Measurements from ENCODE around the gene HMGN2.
"Not testable (repeated sequence)": the region's sequence is repeated elsewhere in the genome, so short reads cannot be mapped to it uniquely, and the experiment has no call there.

HMGN2 gene

DNA sequence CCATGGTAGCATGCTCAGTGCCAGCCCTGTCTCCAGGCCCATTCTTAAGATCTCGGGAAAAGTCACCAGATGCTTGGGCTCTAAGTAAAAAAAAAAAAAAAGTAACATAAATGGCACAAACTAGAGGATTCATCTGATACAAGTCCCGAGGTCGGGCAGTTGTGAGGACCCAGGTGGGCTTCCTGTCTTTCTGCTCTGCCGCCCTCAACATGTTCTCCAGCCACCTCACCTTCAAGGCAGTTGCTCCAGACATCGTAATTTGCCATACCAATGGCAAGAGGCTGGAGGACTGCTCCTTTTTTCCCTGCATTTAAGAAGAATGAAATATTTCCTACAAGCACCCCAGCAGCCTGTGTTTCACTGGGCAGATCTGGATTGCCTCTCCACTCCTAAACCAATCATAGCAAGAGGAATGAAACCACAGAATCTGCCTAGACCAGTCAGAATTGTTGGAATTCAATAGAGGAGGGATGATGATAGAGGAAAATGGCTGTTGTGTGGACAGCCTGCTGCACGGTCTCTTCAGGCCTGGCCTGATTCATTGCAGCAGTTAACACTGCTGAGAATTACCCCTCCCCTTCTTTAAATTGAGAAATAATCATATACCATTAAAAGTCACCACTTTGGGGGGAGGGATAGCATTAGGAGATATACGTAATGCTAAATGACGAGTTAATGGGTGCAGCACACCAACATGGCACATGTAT lies 5.4 kb downstream of the HMGN2 start:
- DNase-seq: no peak

DNA sequence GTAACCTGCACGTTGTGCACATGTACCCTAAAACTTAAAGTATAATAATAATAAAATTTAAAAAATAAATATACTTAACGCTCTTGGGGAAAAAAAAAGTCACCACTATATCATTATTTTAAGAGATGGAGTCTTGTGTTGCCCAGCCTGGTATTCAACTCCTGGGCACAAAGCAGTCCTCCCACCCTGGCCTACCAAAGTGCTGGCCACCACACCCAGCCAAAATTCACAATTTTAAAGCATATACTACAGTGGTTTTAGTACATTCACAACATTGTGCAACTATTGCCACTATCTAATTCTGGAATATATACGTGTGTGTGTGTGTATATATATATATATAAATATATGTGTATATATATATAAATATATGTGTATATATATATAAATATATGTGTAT lies 5.9 kb downstream of the HMGN2 start:
- no peak for DNase-seq

DNA sequence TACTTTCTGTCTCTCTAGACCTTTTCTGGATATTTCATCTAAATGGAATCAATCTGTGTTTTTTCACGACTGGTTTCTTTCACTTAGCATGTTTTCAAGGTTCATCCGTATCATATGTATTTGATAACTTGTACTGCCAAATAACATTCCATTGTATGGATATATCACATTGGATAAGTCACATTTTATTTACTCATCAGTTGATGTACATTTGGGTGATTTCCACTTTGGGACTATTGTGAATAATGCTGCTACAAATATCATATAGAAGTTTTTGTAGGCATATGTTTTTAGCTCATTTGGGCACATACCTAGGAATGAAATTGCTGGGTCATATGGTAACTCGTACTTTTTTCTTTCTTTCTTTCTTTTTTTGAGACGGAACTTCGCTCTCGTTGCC lies 6.7 kb downstream of the HMGN2 start:
- DNase-seq: no peak

DNA sequence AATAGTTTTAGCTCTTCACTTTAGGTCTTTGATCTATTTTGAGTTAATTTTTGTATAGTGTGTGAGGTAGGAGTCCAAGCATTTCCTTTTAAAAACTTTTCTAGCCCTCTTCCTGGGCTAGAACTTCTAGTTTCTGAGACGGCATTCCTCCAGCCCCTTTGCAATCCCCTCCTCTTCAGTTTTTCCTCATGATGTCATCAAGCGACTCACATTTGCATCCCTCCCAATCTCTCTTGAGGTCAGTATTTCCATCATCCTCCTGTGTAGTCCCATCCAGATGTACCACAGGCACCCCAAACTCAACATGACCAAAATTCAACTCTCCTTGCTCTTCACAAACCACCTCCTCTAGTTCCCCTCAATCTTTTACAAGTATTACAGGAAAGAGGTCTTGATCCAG lies 10.7 kb downstream of the HMGN2 start:
- DNase-seq: no peak

DNA sequence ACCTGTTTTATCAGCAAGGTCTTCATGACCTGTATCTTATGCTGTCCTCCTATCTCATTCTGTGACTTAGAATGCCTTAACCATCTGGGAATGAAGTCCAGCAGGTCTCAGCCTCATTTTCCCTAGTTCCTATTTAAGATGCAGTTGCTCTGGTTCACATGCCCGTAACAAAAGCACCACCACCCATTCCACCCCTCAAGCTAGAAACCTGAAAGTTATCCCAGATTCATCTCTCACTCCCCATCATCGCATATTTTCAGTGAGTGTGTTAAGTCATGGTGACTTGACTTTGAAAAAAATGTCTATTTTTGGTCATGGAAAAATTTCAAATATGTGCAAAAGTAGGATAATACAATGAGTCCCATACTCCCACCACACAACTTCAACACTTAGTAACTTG lies 11.7 kb downstream of the HMGN2 start:
- no peak for DNase-seq

DNA sequence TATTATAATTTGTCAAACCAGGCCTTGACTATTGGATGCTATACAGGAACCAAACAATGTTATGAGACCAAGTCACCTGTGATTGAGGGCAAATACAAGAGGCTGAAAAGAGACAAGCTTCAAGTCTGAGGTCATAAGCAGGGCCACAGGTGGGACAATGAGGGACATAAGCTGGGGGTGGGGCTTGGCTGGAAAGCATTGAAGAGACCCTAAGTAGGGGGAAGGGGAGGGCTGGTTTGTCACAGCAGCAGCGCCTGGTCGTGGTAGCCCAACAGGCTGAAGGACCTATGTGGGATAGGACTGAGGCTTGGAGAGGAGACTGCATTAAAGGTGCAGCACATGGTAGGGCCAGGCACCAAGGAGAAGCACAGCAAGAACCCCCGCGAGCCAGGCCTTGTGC lies 17.9 kb downstream of the HMGN2 start:
- DNase-seq: no peak

DNA sequence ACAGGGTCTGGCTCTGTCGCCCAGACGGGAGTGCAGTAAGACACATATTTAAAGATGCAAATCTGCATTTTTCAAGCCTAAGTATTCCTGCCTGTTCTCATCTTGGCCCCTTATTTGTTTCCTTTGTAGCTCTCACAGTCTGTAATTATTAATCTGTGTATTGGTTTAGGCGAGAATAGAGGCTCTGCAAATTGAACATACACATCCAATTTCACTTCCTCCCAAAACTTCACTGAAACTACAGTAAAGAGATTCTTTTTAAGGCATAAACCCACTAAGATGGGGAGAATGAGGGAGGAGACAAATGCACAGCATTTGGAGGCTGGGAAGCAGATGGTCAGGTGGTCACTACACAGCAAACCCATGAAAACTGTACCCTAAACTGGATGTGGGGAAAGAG lies 21.0 kb downstream of the HMGN2 start:
- no peak for DNase-seq

DNA sequence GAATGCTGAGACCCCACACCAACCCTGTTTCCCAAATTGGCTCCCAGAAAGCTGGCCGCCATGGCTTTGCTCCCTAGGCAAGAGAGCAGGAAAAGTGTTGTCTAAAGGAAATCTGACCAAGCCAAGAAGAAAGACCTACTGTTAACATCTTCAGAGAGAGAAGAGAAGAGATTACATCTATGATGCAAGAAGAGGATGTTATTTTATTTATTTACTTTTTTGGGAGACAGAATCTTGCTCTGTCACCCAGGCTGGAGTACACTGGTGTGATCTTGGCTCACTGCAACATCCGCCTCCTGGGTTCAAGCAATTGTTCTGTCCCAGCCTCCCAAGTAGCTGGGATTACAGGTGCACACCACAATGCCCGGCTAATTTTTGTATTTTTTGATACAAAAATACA lies 21.7 kb downstream of the HMGN2 start:
- no peak for DNase-seq

DNA sequence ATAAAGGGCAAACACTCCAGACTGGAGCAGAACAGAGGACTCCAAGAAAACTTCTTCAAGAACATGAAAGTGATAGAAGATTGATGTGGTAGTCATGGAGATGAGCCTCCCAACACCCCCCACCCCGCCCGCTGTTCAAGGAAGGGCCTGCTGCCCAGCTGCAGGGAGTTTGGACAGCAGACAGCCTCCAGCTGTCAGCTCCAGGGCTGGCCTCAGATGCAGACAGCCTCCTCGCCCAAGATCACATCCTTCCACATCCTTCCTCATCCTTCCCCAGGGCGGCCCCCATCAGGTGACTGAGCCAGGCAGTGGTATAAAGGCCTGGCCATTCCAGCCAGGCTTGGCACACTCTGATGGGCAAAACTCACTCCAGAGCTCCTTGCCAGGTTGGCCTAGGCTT lies 24.6 kb downstream of the HMGN2 start:
- DNase-seq: peak in 2 of 14 donors; percentile 3

DNA sequence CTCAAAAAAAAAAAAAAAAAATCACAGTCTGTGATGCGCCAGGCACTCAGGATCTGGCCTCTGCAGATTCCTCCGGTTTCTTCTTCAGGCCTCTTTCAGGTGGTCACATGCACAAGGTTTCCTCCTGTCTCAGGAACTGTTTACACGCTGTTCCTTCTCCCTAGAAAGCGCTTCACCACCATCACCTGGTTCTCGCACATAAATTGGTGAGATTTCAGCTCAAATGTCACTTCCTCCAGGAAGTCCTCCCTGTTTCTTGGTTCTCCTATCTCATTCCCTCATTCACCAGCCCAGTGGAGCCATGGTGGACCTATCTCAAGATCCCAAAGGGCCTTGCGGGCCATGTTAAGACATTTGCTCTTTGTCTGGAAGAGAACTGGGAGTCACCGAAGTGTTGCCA lies 26.7 kb downstream of the HMGN2 start:
- no peak for DNase-seq

DNA sequence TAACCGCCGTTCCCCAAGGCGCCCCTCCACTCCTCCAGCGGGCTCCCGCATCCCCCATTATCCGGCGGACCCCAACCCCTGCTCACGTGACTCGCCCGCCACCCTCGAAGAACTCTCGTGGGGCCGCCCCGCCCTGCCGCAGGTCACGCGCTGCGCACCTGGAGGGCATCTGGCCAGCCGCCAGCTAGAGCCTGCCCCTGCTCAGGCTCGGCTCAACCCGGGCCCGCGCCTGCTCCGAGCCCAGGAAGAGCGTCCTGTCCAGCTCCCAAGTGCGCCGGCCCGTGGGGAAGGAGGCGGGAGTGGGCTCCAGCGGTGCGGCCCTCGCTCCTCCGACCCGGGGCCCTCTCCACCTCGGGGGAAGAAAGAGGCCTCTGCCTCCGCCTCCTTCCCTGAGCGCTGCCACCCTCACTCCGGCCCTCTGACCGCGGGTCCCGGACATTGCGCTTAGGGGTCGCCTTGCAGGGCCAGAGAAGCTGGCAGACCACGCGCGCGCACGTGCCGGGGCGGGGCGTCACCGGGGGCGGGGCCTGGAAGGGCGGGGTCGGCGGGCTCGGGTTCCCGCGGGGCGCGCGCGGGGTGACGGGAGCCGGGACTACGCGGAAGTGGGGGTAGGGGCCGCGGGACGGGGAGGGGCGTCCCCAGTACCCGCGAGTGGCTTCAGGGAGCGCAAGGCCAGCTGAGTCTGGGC lies 28.4 kb downstream of the HMGN2 start:
- peak; percentile 23 to 93 (median 82) for DNase-seq

DNA sequence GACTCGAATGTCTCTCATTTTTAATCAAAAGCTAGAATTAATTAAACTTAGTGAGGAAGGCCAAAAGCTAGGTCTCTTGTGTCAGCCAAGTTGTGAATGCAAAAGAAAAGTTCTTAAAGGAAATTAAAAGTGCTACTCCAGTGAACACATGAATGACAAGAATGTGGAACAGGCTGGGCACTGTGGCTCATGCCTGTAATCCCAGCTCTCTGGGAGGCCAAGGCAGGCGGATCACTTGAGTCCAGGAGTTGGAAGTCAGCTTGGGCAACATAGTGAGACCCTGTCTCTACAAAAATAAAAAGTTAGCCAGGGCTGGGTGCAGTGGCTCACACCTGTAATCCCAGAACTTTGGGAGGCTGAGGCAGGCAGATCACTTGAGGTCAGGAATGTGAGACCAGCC lies 38.5 kb downstream of the HMGN2 start:
- DNase-seq: not testable (repeated sequence)

DNA sequence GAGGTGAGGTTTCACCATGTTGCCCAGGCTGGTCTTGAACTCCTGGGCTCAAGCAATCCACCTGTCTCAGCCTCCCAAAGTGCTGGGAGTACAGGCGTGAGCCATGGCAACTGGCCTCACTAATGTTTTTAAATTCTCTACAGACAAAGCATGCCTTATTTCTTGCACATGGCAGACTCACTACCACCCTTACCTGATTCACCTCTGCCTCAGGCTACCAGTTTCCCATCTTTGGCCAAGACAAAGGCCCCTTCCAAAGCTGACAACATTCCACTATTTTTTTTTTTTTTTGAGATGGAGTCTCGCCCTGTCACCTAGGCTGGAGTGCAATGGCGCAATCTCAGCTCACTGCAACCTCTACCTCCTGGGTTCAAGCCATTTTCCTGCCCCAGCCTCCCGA lies 43.6 kb downstream of the HMGN2 start:
- not testable (repeated sequence) for DNase-seq

DNA sequence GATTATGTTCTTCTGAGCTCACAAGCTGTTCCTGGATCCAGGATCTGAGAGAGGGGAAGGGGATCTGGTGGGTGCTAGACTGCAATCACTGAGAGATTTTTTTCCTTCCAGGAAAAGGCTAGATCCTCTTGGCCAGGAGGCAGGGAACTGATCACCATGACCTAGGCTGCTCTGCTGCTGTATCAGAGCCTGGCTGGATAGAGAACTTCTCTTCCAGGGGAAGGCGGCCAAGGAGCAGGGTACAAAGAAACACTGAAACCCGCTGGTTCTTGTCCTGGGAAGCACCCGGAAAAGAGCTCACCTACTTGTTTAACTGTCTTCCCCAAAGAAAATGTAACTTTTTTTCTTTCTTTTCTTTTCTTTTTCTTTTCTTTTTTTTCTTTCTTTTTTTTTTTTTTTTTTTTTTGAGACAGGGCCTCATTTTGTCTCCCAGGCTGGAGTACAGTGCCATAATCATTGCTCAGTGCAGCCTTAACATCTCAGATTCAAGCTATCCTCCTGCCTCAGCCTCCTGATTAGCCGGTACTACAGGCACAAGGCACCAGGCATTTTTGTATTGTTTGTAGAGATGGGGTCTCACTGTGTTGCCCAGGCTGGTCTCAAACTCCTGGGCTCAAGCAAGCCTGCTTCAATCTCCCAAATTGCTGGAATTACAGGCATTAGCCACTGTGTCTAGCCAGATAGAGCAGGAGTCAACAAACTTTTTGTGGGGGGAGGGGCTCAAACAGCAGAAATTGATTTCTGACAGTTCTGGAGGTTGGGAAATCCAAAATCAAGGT lies 44.9 kb downstream of the HMGN2 start:
- no peak for DNase-seq

DNA sequence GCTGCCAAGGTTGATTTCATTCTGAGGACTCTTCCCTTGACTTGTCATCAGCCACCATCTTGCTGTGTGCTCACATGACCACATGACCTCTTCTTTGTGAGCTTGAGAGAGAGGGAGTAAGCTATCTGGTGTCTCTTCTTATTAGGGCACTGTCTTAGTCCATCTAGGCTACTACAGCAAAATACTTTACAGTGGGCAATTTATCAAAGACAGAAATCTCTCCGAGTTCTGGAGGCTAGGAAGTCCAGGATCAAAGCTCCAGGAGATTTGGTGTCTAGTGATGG lies 45.5 kb downstream of the HMGN2 start:
- DNase-seq: no peak

DNA sequence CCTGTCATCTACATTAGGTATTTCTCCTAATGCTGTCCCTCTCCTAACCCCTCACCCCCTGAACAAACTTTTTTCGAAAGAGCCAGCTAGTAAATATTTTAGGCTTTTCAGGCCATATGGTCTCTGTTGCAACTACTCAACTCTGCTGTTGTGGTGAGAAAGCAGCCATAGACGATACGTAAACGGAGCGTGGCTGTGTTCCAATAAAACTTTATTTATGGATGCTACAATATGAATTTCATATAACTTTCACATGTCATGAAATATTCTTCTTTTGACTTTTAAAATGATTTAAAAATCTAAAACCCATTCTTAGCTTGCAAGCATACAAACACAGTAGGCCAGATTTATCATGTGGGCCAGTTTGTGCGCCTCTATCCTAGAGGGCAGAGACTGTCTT lies 46.1 kb downstream of the HMGN2 start:
- DNase-seq: no peak

DNA sequence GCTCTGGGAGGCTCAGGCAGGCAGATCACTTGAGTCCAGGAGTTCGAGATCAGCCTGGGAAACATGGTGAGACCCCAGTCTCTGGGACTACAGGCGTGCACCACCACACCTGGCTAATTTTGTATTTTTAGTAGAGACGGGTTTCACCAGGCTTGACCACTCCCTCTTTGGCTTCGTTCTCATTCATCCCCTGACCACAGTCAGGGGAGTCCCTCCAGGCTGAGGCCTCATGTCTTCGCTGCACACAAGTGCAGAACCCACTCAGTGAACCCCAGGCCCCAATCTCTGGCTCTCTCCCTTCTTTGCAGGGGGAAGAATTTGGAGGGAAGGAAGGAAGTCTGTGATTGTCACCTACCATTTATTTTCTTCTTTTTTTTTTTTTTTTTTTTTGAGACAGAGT lies 48.1 kb downstream of the HMGN2 start:
- no peak for DNase-seq

DNA sequence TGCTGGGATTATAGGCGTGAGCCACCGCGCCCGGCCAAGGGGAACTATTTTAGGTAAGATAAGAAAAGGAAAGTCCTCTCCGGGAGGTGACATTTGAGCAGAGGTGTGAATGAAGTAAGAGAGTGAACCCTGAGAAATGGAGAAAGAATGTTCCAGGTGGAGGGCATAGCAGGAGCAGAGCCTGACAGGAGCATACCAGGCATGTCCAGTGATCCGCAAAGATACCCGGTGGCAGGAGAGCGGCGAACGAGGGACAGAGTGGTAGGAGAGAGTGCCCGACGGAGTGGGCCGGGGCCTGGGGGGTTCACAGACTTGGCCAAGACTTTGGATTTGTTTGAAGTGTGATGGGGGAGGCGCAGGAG lies 49.4 kb downstream of the HMGN2 start:
- DNase-seq: no peak

DNA sequence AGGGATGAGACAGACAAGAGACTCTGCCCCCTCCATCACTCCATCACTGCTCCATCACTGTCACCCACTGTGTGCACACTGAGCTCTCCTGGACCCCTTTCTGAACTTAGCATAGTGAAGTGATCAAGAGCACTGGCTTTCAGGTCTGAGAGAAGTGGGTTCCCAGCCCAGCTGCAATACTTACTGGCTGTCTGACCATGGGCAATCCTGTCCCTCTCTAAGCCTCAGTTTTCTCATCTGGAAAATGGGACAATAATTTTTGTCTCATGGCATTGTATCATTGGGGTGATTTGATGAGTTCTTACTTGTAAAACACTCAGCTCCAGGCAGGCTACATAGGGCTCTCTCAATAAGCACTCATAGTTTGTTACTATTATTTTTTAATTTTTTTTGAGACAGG lies 49.8 kb downstream of the HMGN2 start:
- DNase-seq: no peak

DNA sequence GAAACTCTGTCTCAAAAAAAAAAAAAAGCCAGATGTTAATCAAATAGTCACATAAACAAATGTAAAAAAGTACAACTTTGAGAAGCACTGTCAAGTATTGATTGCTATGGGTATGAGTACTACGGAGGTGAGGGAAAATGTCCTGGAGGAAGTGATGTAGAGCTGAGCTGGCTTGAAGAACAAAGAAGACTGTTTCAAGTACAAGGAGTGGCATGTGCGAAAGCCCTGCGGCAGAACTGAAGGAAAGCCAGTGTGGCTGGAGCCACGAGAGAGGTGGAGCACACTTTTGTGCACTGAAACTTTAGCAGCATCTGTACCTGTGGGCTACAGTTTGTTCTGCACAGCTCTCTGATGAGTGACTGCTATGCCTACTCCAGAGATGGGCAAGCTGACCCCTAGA lies 51.9 kb downstream of the HMGN2 start:
- DNase-seq: no peak

Data from C1 segment of cervical spinal cord (tissue), 14 donors.